GM20000 (cell line): ENCODE results near the gene MACC1.

Experiments used
- DNase-seq: peaks from one replicate; pipeline ENCODE4 v3.0.0; 2012; ENCODE audit warnings: low spot score
- TF ChIP-seq, protein P1 (sequence below): IDR thresholded peaks from 2 replicates; pipeline ENCODE4 v1.5.1; 2012; ENCODE audit warnings: mild to moderate bottlenecking, control low read depth; ENCODE audit errors: extremely low read depth, missing control alignments

Gene MACC1

DNA sequence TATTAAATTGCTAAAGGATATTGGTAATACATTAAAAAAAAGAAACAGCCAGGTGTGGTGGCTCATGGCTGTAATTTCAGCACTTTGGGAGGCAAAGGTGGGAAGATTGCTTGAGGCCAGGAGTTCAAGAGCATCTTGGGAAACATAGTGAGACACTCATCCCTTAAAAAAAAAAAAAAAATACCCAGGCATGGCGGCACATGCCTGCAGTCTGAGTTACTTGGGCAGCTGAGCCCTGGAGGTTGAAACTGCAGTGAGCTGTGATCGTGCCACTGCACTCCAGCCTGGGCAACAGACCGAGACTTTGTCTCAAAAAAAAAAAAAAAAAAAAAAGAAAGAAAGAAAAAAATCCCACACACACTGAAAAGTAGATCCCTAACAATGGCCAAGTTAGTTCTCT lies 59.7 kb downstream of the MACC1 start:
- TF ChIP-seq, protein P1, sequence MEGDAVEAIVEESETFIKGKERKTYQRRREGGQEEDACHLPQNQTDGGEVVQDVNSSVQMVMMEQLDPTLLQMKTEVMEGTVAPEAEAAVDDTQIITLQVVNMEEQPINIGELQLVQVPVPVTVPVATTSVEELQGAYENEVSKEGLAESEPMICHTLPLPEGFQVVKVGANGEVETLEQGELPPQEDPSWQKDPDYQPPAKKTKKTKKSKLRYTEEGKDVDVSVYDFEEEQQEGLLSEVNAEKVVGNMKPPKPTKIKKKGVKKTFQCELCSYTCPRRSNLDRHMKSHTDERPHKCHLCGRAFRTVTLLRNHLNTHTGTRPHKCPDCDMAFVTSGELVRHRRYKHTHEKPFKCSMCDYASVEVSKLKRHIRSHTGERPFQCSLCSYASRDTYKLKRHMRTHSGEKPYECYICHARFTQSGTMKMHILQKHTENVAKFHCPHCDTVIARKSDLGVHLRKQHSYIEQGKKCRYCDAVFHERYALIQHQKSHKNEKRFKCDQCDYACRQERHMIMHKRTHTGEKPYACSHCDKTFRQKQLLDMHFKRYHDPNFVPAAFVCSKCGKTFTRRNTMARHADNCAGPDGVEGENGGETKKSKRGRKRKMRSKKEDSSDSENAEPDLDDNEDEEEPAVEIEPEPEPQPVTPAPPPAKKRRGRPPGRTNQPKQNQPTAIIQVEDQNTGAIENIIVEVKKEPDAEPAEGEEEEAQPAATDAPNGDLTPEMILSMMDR, result no peak

DNA sequence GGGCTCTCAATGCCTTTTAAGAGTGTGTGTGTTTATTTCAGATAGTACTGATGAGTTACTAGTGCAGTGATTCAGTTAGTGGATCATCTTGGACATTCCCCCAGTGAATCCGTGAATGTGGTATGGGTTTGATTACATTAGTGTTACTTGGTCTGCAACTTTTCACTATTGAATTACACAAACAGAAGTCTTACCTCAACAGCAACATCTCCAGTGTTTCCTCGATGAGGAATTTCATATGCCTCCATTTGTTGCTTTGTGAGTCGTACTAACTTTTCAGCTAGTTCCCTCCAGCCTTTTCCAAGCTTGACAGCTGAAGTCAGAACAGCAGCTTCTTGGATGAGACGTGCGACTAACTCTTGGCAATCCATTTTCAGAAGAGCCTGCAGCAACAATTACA lies 63.2 kb downstream of the MACC1 start:
- TF ChIP-seq, protein P1, result no peak
- DNase-seq, result no peak

More for the DNA sequence above, 59.7 kb downstream of the MACC1 start:
- DNase-seq, result no peak

DNA sequence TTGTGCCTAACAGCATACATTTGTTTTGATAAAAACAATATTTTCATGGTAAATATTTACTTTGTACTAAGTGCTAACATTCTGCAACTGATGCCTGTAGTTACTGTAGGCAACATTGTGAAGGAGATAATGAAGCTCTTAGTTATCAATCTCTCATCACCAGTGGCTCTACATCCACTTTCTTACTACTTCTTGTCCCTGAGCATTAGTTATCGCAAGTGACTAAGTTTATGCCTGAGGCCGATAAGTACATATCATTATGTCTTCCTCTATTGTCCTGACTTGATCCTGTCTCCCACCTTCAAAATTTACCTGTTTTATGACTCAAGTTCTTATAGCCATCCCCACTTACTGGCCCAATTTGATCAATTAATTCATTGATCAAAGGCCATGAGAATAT lies 63.6 kb downstream of the MACC1 start:
- no peak for DNase-seq
- TF ChIP-seq, protein P1, result no peak

DNA sequence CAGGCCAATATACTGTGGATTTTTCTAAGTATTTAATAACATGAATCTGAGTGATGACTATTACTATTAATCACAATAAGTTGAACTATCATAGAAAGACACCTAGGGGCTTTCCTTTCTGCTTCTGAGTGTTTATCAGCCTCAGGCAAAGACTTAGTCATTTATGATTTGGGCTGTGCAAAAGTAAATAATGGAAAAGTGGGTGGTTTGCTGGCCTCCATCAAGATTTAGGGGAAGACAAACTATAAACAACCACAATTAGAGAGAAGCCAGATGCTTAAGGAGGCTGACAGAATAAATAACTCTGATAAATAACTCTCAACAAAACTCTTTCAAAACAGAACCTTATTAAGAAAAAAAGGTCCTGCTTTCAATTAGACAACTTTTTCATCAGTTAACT lies 64.7 kb downstream of the MACC1 start:
- no peak for DNase-seq
- TF ChIP-seq, protein P1, result no peak

DNA sequence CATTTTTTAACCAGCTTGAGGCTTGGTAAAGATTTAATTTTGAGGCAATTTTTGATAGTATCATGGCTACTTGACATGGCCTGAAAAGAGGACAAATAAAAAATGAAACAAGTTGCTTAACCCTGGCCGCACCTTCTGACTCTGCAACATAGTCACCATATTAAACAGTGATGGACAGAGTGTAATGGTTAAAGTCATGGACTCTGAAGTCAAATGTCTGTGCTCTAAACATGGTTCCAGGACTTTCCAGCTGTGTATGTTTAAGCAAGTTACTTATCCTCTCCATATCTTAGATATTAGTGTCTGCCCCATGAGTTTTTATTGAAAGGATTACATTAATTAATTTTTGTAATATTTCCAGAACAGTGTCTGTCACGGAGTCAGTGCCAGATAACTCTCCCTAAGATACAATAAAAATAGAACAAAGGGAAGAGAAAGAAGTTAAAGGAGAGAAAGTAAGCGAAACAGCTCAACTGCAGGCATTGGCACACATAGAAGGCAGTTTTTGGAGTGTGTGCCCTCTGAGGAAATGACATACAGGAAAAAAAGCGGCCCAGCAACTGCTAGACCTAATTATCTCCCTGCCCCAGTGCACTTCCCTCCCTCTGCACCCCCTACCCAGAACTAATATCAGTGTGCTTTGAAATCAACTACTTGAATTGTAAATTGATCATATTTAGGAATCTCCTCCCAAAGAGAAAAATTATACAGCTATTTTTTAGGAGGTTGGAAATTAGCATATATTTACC lies 65.3 kb downstream of the MACC1 start:
- TF ChIP-seq, protein P1, result no peak
- DNase-seq, result no peak

DNA sequence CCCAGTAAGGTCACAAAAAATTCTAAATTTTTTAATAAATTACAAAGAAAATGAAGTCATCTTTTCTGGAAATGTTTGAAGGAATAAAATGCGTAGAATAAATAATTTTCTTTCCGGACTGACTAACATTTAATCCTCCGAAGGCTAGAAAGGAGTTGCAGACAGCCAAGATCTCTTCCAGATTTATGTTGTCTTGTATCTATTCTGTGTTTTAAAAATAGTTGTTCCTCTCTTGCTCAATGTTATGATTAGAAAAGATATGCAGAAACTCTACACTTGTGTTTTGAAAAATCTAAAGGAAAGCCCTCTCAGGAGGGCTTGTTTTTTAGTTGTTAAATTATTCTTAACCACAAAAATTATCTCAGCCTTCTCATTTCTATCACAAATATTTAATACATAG lies 70.7 kb downstream of the MACC1 start:
- TF ChIP-seq, protein P1, result no peak

DNA sequence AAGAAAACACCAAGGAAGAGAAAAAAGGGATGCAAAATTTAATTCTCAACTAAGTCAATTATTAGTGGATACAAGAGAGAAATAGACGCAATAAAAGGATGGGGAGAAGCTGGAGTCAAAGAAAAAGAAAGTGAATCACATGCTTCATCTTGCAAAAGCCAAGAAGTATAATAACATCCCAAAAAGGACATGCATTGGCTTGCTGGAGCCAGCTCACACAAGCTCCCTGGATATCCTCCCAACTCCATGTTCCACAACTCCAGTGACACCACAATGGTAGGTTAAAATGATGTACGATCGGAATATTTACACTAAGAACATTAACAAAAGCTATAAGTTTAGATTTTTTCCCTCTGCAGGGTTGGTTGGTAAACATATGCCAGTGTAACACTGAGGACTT lies 72.4 kb downstream of the MACC1 start:
- DNase-seq, result no peak
- TF ChIP-seq, protein P1, result no peak

More for the DNA sequence above, 70.7 kb downstream of the MACC1 start:
- no peak for DNase-seq
